Measurements from ENCODE around the gene BBS2. TPM values are rescaled to one million over a fixed set of nuclear protein-coding genes. Genes with fewer than 3 reads are reported as not detected.

BBS2 gene
- total RNA-seq, 3 donors from 2014 or later = 42.6 to 80.5 (median 56.2) TPM

- Histone ChIP-seq H3K4me1 (no peaks in the 10 kb centered on the region), H3K4me3 (no peak overlapping the region), H3K27me3 (no peaks in the 10 kb centered on the region), H3K27ac (peak overlapping the region in 1 of 2 donors; percentile 32), H3K36me3 (no peaks in the 10 kb centered on the region), H3K9me3 (no peaks in the 10 kb centered on the region)
- TF ChIP-seq CTCF (IDR thresholded peaks at IDR 0.05) (no peak), POLR2AphosphoS5 (IDR thresholded peaks at IDR 0.05) (no peak), POLR2A (IDR thresholded peaks at IDR 0.05) (no peak)
- intact Hi-C loops (cut with DNase I; ENCODE audit: low total_unique reads) = no loop called here
- no peak for DNase-seq (ENCODE audit: low spot score in 2 of 2)
Measured at GRCh38 chr16:56547949-56548567, 28.2 kb upstream of the BBS2 start.

- H3K27ac ChIP-seq = peak overlapping the region; percentile 32 to 51
- no peaks in the 10 kb centered on the region for H3K27me3 ChIP-seq
- no peaks in the 10 kb centered on the region for H3K4me1 ChIP-seq
- no peaks in the 10 kb centered on the region for H3K9me3 ChIP-seq
- no peaks in the 10 kb centered on the region for H3K36me3 ChIP-seq
- no peak for TF ChIP-seq POLR2AphosphoS5 (IDR thresholded peaks at IDR 0.05)
- no peak for TF ChIP-seq POLR2A (IDR thresholded peaks at IDR 0.05)
- TF ChIP-seq CTCF (IDR thresholded peaks at IDR 0.05) = no peak
- intact Hi-C loops (cut with DNase I; ENCODE audit: low total_unique reads) = no loop called here
- peak in 1 of 2 donors; percentile 41 for DNase-seq (ENCODE audit: low spot score in 2 of 2)
- H3K4me3 ChIP-seq = no peak overlapping the region
Measured at GRCh38 chr16:56547120-56547948, 27.5 kb upstream of the BBS2 start.

- Histone ChIP-seq H3K4me1 (no peaks in the 10 kb centered on the region), H3K36me3 (no peaks in the 10 kb centered on the region), H3K27me3 (no peaks in the 10 kb centered on the region), H3K9me3 (no peaks in the 10 kb centered on the region), H3K4me3 (no peak overlapping the region), H3K27ac (no peak overlapping the region)
- intact Hi-C loops (cut with DNase I; ENCODE audit: low total_unique reads) = no loop called here
- no peak for TF ChIP-seq CTCF (IDR thresholded peaks at IDR 0.05)
- no peak for TF ChIP-seq POLR2A (IDR thresholded peaks at IDR 0.05)
- no peak for TF ChIP-seq POLR2AphosphoS5 (IDR thresholded peaks at IDR 0.05)
- DNase-seq (ENCODE audit: low spot score in 2 of 2) = no peak
Measured at GRCh38 chr16:56542039-56542438, 22.2 kb upstream of the BBS2 start.

GRCh38 chr16:56539656-56540055 is 19.8 kb upstream of the BBS2 start:
- Histone ChIP-seq H3K4me3 (no peak overlapping the region), H3K36me3 (no peaks in the 10 kb centered on the region), H3K27ac (no peak overlapping the region), H3K9me3 (no peaks in the 10 kb centered on the region), H3K4me1 (no peaks in the 10 kb centered on the region), H3K27me3 (no peaks in the 10 kb centered on the region)
- intact Hi-C loops (cut with DNase I; ENCODE audit: low total_unique reads) = no loop called here
- DNase-seq (ENCODE audit: low spot score in 2 of 2) = no peak
- TF ChIP-seq POLR2A (IDR thresholded peaks at IDR 0.05) (no peak), CTCF (IDR thresholded peaks at IDR 0.05) (no peak)

- Histone ChIP-seq H3K4me3 (no peak overlapping the region), H3K4me1 (no peaks in the 10 kb centered on the region), H3K27me3 (no peaks in the 10 kb centered on the region), H3K9me3 (no peaks in the 10 kb centered on the region), H3K27ac (no peak overlapping the region), H3K36me3 (no peaks in the 10 kb centered on the region)
- intact Hi-C loops (cut with DNase I; ENCODE audit: low total_unique reads) = no loop called here
- TF ChIP-seq POLR2AphosphoS5 (IDR thresholded peaks at IDR 0.05) = no peak
- TF ChIP-seq POLR2A (IDR thresholded peaks at IDR 0.05) = no peak
- DNase-seq (ENCODE audit: low spot score in 2 of 2) = no peak
Measured at GRCh38 chr16:56538331-56538730, 18.5 kb upstream of the BBS2 start.
